T follicular helper cell (primary cell): ENCODE measurements around the gene BRINP3.

Experiments
- DNase-seq: peaks from one replicate; pipeline ENCODE4 v3.0.0-alpha.2; 2020; ENCODE audit warnings: low read depth

BRINP3 gene

DNA sequence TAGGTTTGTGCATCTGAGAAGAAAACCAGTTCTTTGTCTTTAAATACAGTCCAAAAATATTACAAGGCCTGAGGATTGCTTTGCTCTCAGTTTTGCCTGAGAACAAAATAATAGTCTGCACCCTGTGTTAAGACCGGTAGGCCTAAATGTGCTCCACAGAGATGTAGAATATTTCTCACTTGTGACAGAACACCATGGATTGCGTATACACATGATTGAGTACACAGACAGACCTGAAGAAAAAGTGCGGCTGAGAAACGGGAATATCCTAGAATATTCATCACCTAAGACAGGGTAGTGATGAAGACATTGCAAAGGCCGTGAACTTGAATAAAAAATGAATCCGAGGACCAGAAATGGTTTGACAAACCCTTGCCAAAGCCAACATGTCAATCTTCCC is 155.4 kb downstream of the BRINP3 start:
- no peak for DNase-seq

GRCh38 chr1:190320952-190321351 is 156.7 kb downstream of the BRINP3 start:
- DNase-seq = no peak

GRCh38 chr1:190312763-190313162 is 164.9 kb downstream of the BRINP3 start:
- no peak for DNase-seq

- DNase-seq = no peak
Measured at GRCh38 chr1:190303501-190303900, 174.2 kb downstream of the BRINP3 start.

GRCh38 chr1:190296453-190296852 is 181.2 kb downstream of the BRINP3 start:
- no peak for DNase-seq

DNA sequence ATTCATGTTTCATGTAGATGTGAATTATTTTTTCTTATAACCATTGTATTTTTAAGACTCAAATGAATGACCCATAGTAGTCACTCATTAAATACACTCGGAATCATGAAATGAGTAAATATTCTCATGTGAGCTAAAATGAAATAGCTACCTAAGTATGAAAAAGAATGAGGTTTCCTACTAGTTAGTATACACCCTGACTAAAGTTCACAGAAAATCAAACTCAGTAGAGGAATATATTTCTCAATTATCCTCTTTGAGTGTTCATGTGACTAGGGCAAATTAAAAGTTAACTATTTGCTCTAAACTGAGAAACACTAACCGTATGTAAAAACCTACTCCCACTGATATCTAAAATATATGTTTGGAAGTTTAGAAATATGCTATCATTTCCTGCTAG is 187.8 kb downstream of the BRINP3 start:
- no peak for DNase-seq

DNA sequence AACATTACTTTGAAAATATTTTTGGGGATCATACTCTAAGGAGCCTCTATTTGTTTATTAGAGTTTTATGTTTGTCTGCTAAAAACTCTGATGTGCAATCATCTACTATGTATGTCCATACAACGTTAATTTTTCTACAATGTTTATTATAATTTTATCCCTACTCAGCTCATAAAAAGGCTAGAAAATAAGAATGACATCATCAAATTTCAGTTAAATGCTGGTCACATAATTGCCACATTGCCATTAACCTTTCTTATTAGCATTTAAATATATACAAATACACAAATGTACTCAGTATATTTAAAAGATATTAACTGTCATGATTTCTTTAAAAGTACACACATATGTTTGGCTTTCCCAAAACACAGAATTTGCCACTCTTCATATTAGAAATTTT is 191.6 kb downstream of the BRINP3 start:
- no peak for DNase-seq

DNA sequence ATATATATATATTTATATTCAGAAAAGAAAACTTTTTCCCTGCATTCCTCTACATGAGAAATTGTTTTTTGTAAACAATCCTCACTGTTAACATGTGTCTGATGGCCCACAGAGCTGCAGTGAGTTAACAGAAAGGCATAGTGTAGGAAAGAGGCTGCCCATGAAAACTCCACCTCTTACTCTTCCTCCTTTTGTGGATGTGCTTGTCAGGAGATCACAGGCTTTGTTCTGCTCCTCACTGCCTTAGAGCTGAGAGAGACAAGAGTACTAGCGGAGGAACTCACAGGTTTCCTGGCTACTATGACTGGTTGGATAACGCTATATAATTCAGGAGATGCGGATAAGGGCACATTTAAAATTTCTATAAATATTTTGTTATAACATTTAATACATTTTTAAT is 200.6 kb downstream of the BRINP3 start:
- DNase-seq = no peak

DNA sequence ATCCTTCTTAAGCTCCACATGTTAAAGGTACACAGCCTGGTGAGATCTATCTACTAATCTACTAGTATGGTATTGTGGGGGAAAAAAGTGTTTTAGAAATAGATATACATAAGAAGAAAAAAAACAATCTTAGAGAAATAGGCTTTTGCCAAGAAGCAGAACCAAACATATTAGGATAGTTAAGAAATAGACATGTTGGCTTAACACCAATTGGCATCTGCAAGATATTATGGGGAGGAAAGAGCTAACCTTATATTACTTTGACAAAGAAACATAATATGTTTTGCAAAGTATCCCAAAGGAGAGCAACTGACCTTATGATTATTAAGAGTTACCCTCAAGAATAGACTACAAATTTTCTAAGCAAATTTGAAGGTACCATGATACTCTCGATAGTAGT is 202.9 kb downstream of the BRINP3 start:
- DNase-seq = no peak

GRCh38 chr1:190273161-190273560 is 204.5 kb downstream of the BRINP3 start:
- DNase-seq = no peak

DNA sequence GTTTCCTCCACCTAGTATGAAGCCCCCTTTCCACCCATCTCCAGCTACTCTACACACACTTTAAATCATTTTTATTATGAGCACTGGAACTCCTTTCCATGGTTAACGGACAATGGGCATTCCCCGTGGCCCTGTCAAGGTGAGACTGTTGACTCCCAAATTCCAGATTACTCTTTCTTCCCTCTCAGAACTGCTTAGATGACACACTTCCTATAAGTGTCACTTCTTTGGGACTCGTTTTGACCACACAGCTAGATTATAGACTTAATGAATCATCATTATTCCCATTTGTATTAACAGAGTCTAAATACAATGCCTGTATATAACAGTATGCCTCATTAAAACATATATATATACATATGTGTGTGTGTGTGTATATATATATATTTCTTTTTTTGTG is 215.1 kb downstream of the BRINP3 start:
- no peak for DNase-seq

- no peak for DNase-seq
Measured at GRCh38 chr1:190259424-190259823, 218.2 kb downstream of the BRINP3 start.

DNA sequence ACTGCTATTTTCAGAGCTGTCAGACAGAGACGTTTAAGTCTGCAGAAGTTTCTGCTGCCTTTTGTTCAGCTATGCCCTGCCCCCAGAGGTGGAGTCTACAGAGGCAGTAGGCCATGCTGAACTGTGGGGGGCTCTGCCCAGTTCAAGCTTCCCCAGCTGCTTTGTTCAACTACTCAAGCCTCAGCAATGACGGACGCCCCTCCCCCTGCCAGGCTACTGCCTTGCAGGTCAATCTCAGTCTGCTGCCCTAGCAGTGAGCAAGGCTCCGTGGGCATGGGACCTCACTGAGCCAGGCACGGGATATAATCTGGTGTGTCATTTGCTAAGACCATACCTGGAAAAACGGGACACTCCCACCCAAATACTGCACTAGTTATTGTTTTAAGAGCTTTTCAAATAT is 219.7 kb downstream of the BRINP3 start:
- no peak for DNase-seq

GRCh38 chr1:190252046-190252445 is 225.6 kb downstream of the BRINP3 start:
- no peak for DNase-seq

- no peak for DNase-seq
Measured at GRCh38 chr1:190250368-190250767, 227.3 kb downstream of the BRINP3 start.

- DNase-seq = no peak
Measured at GRCh38 chr1:190244406-190244805, 233.3 kb downstream of the BRINP3 start.

- DNase-seq = no peak
Measured at GRCh38 chr1:190243056-190243455, 234.6 kb downstream of the BRINP3 start.

GRCh38 chr1:190226006-190226405 is 251.7 kb downstream of the BRINP3 start:
- no peak for DNase-seq

DNA sequence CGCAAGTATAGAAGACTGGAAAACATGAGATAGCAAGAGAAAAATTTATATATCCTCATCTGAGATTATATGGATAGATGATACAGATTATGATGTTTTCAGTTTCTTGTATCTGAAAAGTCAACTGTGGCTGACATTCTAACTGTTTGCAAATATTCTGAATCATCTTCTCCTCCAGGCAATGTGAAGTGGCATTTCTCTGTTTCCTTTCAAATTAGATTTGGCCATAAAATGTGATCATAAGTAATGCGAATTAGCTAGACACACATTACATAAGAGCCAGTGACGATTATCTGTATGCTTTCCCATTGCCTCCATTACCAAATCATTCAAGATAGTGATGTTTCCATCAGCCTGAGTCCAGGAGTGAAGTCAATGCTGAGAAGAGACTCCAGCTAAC is 265.2 kb downstream of the BRINP3 start:
- no peak for DNase-seq

DNA sequence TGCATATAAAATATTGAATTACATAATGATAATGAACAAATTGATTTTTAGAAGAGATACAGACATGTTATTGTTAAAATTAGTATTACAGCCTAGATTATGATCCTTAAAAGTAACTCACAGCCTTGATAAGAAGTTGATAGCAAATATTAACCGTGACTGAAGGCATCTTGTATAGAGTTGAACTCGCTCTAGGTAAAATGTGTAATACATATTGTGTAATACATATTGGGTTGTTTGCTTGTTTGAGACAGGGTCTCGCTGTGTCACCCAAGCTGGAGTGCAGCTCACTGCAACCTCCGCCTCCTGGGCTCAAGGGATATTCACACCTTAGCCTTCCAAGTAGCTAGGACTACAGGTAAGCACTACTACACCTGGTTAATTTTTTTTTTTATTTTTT is 269.9 kb downstream of the BRINP3 start:
- DNase-seq = no peak

GRCh38 chr1:190205713-190206112 is 272.0 kb downstream of the BRINP3 start:
- DNase-seq = no peak

GRCh38 chr1:190196020-190196419 is 281.6 kb downstream of the BRINP3 start:
- no peak for DNase-seq

- DNase-seq = no peak
Measured at GRCh38 chr1:190193508-190194115, 284.1 kb downstream of the BRINP3 start.

DNA sequence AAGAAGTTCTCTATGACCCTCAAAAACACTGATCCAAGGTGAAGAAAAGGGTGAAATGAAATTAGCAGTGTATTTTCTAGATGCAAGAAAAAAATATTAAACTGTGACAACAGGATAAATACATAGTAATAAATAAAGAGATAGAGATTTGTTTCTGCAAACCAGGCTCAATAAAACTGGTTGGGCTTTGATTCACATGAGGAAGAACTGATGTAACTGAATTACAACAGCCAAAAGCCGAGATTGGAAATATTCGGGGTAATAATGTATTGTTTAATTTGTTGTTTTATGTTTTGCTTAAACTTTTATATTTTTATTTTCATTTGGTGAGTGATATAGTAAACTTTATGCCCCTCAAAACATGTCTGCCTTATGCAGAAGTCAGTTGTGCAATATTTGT is 285.0 kb downstream of the BRINP3 start:
- DNase-seq = no peak

DNA sequence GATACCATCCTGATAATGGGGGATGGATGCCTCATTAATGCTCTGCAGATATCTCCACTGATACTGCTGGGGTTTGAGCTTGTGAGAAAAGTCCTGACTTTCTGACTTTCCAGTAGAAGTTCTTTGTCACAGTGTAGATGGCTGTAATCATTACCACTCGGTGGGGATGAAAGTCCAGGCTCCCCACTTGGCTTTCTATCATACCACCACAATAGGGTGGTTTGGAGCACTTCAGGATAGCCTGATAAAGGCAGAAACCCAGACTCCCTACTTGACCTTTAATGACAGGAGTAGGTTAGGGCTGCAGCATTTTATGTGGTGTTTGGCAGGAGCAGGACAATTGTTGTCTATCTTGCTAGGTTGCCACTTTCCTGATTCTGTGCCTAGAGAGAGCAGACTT is 294.1 kb downstream of the BRINP3 start:
- no peak for DNase-seq
